Bronchial epithelial cell (primary cell): ENCODE results near the gene ADCY9. TPM values are rescaled to one million over a fixed set of nuclear protein-coding genes. Genes with fewer than 3 reads are reported as not detected.
"Not testable (repeated sequence)": the region's sequence is repeated elsewhere in the genome, so short reads cannot be mapped to it uniquely, and the experiment has no call there.

Experiments used
- DNase-seq: peaks from one replicate; pipeline ENCODE4 v3.0.0-alpha.2; 2010; ENCODE audit warnings: low read depth
- FAIRE-seq: peaks from 2 replicates; lab custom pipeline; 2011; peaks lifted over from hg19 to GRCh38; lab: Jason Lieb, UNC
- H3K27me3 ChIP-seq: 2 replicates; pipeline ENCODE4 v1.5.1; 2011; ENCODE audit warnings: low read length; ENCODE audit not compliant: control insufficient read depth, insufficient read depth
- H3K36me3 ChIP-seq: 2 replicates; pipeline ENCODE4 v1.5.1; 2011; ENCODE audit warnings: low read length; ENCODE audit not compliant: control insufficient read depth, insufficient read depth
- H3K4me3 ChIP-seq: 2 replicates; pipeline ENCODE4 v1.5.1; 2011; ENCODE audit warnings: mild to moderate bottlenecking, low read depth, low read length, control low read depth
- total RNA-seq: library from RNA; depleted of rRNA; stranded (reverse); fragments of >200 nt; gene quantifications from 2 replicates; pipeline ENCODE4 v1.2.1, GENCODE V29; 2014
- TF ChIP-seq, protein P1 (sequence below): IDR thresholded peaks from 2 replicates; pipeline ENCODE4 v1.5.1; 2011; ENCODE audit warnings: mild to moderate bottlenecking, moderate library complexity, low read length, control low read depth, inconsistent platforms; ENCODE audit not compliant: insufficient read depth, severe bottlenecking

Gene ADCY9
- total RNA-seq, 1 donor from 2014 or later: 11.3 TPM

DNA sequence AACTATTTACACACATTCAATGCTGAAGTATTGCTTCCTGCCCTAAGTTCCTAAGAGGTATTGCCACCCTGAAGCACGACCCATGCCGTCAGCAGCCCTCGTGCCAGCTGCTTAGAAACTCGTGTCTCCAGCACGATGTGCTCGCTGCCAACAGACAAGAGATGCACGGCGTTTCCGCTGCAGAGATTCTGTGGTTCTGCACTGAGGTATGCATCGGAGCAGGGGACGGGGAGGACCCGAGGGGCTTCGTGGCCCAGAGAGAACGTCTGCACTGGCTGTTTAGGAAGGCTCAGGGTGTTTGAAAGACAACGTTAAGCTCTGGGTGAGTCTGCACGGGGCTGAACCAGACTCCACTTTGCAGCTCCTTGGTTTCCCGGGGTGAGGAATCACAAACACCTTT lies 153.0 kb downstream of the ADCY9 start:
- TF ChIP-seq, protein P1, sequence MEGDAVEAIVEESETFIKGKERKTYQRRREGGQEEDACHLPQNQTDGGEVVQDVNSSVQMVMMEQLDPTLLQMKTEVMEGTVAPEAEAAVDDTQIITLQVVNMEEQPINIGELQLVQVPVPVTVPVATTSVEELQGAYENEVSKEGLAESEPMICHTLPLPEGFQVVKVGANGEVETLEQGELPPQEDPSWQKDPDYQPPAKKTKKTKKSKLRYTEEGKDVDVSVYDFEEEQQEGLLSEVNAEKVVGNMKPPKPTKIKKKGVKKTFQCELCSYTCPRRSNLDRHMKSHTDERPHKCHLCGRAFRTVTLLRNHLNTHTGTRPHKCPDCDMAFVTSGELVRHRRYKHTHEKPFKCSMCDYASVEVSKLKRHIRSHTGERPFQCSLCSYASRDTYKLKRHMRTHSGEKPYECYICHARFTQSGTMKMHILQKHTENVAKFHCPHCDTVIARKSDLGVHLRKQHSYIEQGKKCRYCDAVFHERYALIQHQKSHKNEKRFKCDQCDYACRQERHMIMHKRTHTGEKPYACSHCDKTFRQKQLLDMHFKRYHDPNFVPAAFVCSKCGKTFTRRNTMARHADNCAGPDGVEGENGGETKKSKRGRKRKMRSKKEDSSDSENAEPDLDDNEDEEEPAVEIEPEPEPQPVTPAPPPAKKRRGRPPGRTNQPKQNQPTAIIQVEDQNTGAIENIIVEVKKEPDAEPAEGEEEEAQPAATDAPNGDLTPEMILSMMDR: no peak
- Histone ChIP-seq H3K4me3 (no peak overlapping the region), H3K27me3 (peaks cover 2% of the 10 kb centered on the region), H3K36me3 (no peaks in the 10 kb centered on the region)
- DNase-seq (no peak), FAIRE-seq (no peak)

DNA sequence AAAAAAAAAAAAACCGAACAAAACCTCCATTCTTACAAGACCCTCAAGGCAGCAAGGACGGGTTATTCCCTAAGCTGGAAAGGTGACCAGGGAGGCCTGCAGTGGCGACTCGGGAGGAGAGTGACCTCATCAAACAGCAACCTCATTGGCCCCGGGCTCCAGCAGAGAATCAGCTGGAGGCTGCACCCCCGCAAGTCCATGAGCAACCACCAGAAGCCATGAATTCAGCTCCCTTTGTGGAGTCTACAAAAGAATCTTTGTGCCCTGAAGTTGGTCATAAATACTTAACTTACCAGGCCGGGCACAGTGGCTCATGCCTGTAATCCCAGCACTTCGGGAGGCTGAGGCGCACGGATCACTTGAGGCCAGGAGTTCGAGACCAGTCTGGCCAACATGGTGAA lies 154.8 kb downstream of the ADCY9 start:
- DNase-seq (no peak), FAIRE-seq (no peak)
- Histone ChIP-seq H3K36me3 (no peaks in the 10 kb centered on the region), H3K27me3 (peaks cover 3% of the 10 kb centered on the region), H3K4me3 (no peak overlapping the region)
- TF ChIP-seq, protein P1: no peak

DNA sequence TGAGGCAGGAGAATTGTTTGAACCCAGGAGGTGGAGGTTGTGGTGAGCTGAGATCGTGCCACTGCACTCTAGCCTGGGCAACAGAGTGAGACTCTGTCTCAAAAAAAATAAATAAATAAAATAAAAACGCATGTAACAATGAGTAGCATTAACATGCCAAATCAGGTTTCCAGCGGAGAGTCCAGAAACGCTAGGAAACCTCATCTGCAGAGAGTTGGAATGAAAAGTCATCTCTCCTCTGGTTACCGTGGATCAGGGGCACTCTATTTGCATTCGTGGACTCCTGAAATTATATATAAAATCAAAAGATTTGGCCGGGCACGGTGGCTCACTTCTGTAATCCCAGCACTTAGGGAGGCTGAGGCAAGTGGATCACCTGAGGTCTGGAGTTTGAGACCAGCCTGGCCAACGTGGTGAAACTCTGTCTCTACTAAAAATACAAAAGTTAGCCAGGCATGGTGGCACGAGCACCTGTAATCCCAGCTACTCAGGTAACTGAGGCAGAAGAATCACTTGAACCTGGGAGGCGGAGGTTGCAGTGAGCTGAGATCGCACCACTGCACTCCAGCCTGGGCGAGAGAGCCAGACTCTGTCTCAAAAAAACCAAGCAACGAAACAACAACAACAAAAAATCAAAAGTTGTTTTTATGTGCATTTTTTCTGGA lies 156.2 kb downstream of the ADCY9 start:
- DNase-seq, FAIRE-seq: not testable (repeated sequence)
- peak overlapping the region; percentile 40 for H3K4me3 ChIP-seq

DNA sequence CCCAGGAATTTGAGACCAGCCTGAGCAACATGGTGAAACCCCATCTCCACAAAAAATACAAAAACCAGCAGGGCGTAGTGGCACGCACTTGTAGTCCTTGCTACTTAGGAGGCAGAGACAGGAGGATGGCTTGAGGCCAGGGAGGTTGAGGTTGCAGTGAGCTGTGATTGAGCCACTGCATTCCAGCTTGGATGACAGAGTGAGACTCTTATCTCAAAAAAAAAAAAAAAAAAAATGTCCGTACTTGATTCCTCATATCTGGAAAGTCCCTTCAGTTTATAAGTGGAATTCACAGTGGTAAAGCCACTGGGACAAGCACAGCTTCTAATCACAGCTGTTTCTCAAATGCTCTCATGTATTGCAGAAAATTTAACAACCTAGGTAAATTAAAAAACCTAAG lies 157.1 kb downstream of the ADCY9 start:
- TF ChIP-seq, protein P1: no peak
- DNase-seq: peak; percentile 67
- H3K4me3 ChIP-seq: no peak overlapping the region
- peaks cover 3% of the 10 kb centered on the region for H3K27me3 ChIP-seq
- no peak for FAIRE-seq
- no peaks in the 10 kb centered on the region for H3K36me3 ChIP-seq

More for the DNA sequence above, 156.2 kb downstream of the ADCY9 start:
- H3K36me3 ChIP-seq, H3K27me3 ChIP-seq: not testable (repeated sequence)

DNA sequence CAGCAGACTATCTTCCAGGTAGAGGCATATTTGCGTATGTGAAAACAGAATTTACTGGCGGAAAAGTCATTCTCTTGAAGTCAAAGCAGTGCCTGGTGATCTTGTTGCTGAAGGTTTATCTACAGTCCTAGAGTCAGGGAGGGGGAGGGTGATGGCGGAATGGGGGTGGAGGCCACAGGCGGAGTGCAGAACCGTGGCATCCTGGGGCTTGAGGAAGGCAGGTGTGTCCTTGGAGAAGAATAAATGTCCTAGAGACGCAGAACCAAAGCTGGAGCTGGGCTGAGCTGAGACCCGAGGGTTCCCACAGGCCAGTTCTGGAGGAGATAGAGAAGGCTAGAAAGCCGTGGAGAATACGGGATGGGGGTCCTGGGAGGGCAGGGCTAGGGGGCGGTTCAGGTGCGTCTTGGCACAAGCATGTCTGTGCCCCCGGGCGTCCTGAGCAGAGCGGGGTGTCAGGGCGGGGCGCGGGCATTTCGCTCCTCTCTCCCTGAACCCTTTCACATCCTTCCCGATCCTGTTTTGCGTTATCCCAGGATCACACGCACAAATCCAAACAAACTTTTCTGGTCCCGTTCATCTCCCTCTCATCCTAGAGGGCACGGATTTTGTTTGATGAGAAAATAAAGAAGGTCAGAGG lies 158.8 kb downstream of the ADCY9 start:
- peaks cover 3% of the 10 kb centered on the region for H3K27me3 ChIP-seq
- FAIRE-seq (no peak), DNase-seq (no peak)
- H3K36me3 ChIP-seq: no peaks in the 10 kb centered on the region
- TF ChIP-seq, protein P1: no peak
- H3K4me3 ChIP-seq: no peak overlapping the region

DNA sequence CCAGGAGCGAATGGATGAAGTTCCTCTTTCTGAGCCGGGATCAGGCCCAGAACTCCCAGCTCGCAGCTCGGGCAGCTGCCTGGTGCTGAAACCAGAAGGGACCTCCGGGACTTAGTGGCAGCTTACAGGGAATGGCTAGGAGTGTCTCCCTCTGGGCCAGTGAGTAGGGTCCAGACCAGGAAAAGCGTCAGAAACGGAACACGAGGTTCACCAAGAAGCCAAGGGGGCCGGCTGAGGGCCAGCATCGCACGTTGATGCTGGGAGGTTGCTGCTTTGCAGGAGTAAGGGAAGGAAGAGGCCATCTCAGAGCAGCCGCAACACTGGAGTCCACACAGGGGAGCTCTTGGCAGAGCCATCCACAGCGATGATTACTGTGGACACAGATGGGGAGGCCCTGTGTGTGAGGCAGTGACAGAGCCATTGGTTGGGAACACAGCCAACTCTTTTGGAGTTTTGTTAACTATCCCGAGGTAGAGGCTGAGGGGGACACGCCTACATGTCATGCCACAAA lies 161.8 kb downstream of the ADCY9 start:
- TF ChIP-seq, protein P1: no peak
- no peak overlapping the region for H3K4me3 ChIP-seq
- DNase-seq: peak; percentile 52
- no peak for FAIRE-seq
- no peaks in the 10 kb centered on the region for H3K36me3 ChIP-seq
- H3K27me3 ChIP-seq: peaks cover 3% of the 10 kb centered on the region
